ENCODE data around the gene TAP2.
"Not testable (repeated sequence)": the region's sequence is repeated elsewhere in the genome, so short reads cannot be mapped to it uniquely, and the experiment has no call there.

The TAP2 gene

DNA sequence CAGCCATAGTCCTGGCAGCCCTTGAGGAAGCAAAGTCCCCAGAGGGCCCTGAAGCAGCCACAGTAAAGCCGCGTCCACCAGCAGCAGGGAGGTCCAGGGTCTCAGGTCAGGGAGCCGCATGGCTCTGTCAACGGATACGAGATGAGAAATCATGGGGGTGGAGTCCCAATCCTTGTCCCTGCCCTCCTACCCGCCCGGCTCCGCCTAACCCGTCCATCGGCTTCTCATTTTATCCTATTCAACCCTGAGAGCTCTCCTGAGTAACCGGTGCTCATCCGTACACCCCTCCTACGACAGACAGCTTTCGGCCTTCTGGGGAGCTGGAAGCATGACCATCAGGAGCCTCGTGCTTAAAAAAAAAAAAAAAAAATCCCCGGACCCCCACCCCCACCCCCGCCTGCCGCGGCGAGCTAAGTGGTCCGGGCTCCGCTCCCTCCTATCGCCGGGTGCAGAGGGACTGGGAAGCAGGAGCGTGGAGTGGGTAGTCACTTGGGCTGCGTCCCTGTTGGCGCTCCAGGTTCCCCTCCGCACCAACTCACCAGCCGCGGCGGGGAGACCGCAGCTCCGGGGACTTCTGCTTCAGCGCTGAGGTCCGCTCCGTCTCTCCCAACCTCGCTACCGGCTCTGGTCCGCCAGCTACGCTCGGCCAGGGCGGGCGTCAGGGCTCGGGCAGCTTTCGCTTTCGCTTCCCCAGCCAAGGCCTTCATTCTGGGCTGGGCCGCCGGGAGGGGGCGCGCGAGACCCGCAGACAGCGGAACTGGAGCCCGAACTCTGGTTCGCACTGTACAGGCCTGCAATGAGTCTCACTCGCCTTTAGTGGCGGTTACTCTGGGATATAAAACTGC, at the start of gene TAP2:
TAP2 (minus strand) TSS at position 626 of the 845 bp plus-strand sequence; CDS start at position 120, 506 bp downstream.
- DNase-seq (ENCODE audit: low read depth) = peak; percentile 60

GRCh38 chr6:32887616-32888015, 49.1 kb upstream of the TAP2 start:
- no peak for DNase-seq (ENCODE audit: low read depth)
- no peak overlapping the region for H3K4me3 ChIP-seq (ENCODE audit: low read depth, low read length)

More for the DNA sequence above, at the start of gene TAP2:
- peak within 1 kb of the TSS; percentile 69 for H3K4me3 ChIP-seq (ENCODE audit: low read depth, low read length)

DNA sequence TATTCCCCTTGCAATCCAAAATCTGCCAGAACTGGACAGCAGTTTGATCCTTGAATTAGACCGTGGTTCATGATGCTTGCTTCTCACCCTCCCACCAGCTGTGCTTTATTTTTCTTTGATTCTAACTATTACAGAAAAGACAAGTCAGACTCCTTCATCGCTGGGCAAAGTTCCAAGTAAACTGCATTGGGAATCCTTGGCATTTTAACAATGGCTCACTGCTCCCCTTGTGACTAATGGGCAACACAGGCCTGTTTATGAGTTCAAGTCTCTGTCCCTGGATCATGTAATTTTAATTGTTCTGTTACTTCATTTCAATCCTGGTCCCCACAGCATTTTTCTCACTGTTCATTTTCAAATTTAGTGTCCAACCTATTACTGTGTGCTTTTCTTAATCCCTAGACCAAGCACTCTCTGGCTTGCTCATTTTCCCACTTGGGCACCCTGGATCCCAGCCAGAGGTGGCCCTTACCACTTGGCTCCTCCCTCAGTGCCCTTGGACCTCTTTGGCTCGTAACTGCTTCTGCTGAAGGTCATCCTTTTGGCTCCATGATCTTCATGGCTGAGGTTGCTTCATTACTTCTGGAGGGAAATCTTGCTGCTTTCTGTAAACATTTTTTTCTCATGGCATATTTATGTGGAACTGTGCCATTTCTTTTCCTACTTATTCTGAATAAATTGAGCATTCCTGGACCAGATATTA, 48.3 kb upstream of the TAP2 start:
- DNase-seq (ENCODE audit: low read depth) = peak; percentile 67
- no peak overlapping the region for H3K4me3 ChIP-seq (ENCODE audit: low read depth, low read length)

- DNase-seq (ENCODE audit: low read depth) = no peak
- no peak overlapping the region for H3K4me3 ChIP-seq (ENCODE audit: low read depth, low read length)
Observed at GRCh38 chr6:32885698-32886286, 47.3 kb upstream of the TAP2 start.

- no peak overlapping the region for H3K4me3 ChIP-seq (ENCODE audit: low read depth, low read length)
- peak; percentile 63 for DNase-seq (ENCODE audit: low read depth)
Observed at GRCh38 chr6:32883789-32884188, 45.2 kb upstream of the TAP2 start.

DNA sequence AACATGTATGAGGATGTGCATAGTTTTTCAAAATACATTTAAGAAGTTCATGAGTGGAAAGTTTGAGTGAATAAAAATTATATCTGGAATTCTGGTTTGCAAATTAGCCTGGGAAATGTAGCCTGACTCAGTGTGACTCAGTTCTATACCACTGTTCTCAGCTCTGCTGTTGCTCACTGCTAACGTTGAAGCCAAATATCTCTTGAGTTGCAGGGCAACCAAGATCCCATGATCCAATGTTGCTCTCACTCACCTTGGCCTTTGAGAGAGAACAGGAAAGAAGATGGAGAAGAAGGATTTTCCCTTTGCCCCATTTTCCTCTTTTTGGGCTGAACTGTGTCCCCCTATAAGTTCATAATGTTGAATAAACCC, 44.3 kb upstream of the TAP2 start:
- no peak for DNase-seq (ENCODE audit: low read depth)

DNA sequence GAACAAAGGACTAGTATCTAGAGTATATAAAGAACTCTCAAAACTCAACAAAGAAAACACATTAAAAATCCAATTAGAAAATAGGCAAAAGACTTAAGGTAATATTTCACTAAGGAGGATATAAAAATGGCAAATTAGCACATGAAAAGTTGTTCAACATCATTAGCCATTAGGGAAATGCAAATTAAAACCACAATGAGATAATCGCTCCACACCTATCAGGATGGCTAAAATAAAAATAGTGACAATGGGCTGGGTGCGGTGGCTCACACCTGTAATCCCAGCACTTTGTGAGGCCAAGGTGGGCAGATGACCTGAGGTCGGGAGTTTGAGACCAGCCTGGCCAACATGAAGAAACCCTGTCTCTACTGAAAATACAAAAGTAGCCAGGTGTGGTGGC, 42.4 kb upstream of the TAP2 start:
- not testable (repeated sequence) for H3K4me3 ChIP-seq (ENCODE audit: low read depth, low read length); DNase-seq (ENCODE audit: low read depth)

More for the DNA sequence above, 44.3 kb upstream of the TAP2 start:
- H3K4me3 ChIP-seq (ENCODE audit: low read depth, low read length) = no peak overlapping the region

DNA sequence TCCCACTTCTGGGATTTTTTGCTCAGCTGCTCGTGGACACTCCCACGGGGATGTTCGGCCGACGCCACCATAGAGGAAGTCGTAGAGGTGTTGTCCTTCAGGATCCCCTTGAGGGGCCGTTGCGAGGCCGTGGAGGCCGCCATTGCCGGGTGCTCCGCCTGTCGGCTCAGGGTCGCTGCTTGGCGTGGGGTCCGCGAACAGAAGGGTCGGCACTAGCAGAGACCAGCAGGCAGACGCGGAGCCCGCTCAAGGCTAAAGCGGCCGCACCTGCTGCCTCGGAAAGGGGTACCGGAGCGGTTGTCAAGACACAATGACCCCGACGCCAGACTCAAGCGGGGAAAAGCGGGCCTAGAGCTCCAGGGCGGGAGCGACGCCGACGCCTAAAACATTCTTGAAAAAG, 41.2 kb upstream of the TAP2 start:
- no peak for DNase-seq (ENCODE audit: low read depth)
- H3K4me3 ChIP-seq (ENCODE audit: low read depth, low read length) = no peak overlapping the region

GRCh38 chr6:32876603-32877002, 38.1 kb upstream of the TAP2 start:
- no peak for DNase-seq (ENCODE audit: low read depth)
- no peak overlapping the region for H3K4me3 ChIP-seq (ENCODE audit: low read depth, low read length)

GRCh38 chr6:32873947-32874346, 35.4 kb upstream of the TAP2 start:
- not testable (repeated sequence) for H3K4me3 ChIP-seq (ENCODE audit: low read depth, low read length); DNase-seq (ENCODE audit: low read depth)

DNA sequence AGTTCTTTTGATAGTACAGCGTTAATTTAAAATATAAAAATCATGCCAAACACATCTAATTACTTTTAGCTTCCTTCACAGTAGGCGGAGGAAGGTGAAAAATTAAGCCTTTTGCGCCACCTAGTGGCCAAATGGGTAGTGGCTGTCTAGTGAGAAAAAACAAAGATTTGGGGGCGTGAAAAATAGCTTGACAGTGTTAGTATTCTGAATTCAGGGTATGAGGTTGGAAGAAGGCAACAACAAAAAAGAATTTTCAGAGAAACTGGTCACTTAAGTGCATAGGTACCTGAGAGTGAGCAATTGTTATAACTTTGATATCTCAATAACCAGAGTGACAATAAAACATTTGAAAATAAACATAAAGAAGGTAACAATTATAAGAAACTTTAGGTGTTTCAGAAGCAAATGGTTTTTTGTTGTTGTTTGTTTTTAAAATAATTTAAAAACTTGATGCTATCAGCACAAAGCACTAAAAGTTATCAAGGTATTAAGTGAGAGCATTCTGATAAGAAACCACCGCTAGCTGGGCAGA, 29.8 kb upstream of the TAP2 start:
- DNase-seq (ENCODE audit: low read depth) = no peak
- no peak overlapping the region for H3K4me3 ChIP-seq (ENCODE audit: low read depth, low read length)

- no peak for DNase-seq (ENCODE audit: low read depth)
- H3K4me3 ChIP-seq (ENCODE audit: low read depth, low read length) = no peak overlapping the region
Observed at GRCh38 chr6:32867554-32868256, 29.2 kb upstream of the TAP2 start.

DNA sequence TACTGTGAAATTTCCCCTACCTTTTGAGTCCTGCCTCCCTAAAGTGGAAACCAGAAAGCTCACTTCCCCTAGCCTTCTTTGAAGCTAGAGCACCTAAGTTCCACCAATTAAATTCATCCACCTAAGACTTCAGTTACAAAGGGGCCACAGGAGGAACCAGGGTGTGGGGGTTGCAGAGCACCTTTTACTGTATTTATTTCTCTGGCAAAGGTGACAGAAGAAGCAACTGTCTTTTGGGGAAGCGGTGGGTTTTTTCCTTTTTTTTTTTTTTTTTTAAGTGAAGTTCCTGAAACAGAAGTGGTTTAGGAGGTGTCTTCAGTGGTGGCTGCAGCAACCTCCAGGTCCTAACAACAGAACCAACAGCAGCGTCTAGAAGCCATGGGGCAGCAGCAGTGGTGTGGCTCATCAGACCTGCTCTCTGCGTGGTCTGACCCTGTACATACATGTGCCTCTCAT, 28.5 kb upstream of the TAP2 start:
- no peak overlapping the region for H3K4me3 ChIP-seq (ENCODE audit: low read depth, low read length)
- DNase-seq (ENCODE audit: low read depth) = no peak

GRCh38 chr6:32865724-32866443, 27.3 kb upstream of the TAP2 start:
- DNase-seq (ENCODE audit: low read depth) = no peak
- no peak overlapping the region for H3K4me3 ChIP-seq (ENCODE audit: low read depth, low read length)

- DNase-seq (ENCODE audit: low read depth) = no peak
- H3K4me3 ChIP-seq (ENCODE audit: low read depth, low read length) = no peak overlapping the region
Observed at GRCh38 chr6:32862725-32863124, 24.2 kb upstream of the TAP2 start.

- H3K4me3 ChIP-seq (ENCODE audit: low read depth, low read length) = no peak overlapping the region
- DNase-seq (ENCODE audit: low read depth) = no peak
Observed at GRCh38 chr6:32860674-32861073, 22.1 kb upstream of the TAP2 start.

DNA sequence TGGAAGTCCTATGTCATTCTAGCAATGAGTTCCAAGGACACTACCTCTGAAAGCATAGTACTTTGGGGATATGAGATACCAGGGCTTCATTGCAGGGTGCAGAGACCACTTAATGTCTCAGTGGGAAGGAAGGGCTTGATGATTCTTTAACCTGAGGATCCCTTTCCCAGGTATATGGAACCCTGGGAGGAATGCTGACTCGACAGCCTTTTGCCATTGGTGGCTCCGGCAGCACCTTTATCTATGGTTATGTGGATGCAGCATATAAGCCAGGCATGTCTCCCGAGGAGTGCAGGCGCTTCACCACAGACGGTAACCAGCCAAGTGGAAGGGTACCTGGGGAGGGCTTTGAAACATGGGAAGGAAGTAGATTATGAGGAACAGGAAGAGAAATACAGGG, 19.7 kb upstream of the TAP2 start:
- DNase-seq (ENCODE audit: low read depth) = no peak
- H3K4me3 ChIP-seq (ENCODE audit: low read depth, low read length) = no peak overlapping the region

DNA sequence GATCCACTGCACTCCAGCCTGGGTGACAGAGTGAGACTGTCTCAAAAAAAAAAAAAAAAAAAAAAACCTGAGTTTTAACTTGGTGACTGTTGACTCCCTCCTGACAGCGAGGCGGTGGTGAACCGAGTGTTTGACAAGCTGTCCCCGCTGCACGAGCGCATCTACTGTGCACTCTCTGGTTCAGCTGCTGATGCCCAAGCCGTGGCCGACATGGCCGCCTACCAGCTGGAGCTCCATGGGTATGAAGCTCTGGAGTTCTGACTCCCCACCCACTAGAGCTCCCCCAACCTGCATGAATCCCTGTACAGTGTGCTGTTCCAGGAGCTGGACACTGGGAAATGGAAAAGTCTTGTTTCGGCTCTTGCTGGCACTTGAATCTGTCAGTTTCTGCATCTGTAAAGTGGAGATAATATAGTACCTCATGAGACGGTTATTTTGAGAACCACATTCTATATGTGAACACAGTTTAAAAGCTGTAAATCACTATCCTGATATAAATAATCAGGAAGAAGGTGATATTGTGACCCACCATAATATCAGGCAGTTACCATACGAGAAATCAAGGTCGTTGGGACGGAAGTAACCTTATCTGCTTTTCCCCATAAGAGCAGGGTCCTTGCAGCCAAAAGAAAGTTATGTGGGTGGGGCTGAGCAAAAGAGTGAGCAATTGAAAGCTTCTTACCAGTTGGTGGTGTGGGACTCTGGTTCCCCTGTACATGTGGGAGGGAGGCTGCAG, 18.8 kb upstream of the TAP2 start:
- no peak overlapping the region for H3K4me3 ChIP-seq (ENCODE audit: low read depth, low read length)
- no peak for DNase-seq (ENCODE audit: low read depth)
